Lower leg skin (tissue), 3 donors: ENCODE data around the gene SCAMP2.

Source experiments
- CTCF ChIP-seq, 3 donors: fragments of 450-650 bp; IDR thresholded peaks; one replicate each; pipeline ENCODE4 v1.5.1; 2016; ENCODE audit warnings: antibody characterized with exemption in 3 of 3, mild to moderate bottlenecking in 3 of 3, moderate library complexity in 2 of 3
- POLR2A ChIP-seq, 2 donors: fragments of 450-650 bp; IDR thresholded peaks; one replicate each; pipeline ENCODE4 v1.6.1; 2016 to 2017; ENCODE audit warnings: antibody characterized with exemption in 2 of 2, mild to moderate bottlenecking in 1 of 2, moderate library complexity in 1 of 2

GRCh38 chr15:74826364-74826819, 46.8 kb downstream of the SCAMP2 start, which contains the start of gene CPLX3:
- TF ChIP-seq CTCF (IDR thresholded peaks at IDR 0.05), result no peak
- TF ChIP-seq POLR2A (IDR thresholded peaks at IDR 0.05), result no peak
